ENCODE results near the gene SLCO3A1.

Gene SLCO3A1

GRCh38 chr15:92123962-92124656 lies 270.6 kb downstream of the SLCO3A1 start:
- no peak for TF ChIP-seq CTCF (IDR thresholded peaks at IDR 0.05; ENCODE audit: low read depth, low read length)
- no peak for DNase-seq (ENCODE audit: extremely low read depth, low read depth)

- TF ChIP-seq CTCF (IDR thresholded peaks at IDR 0.05; ENCODE audit: low read depth, low read length) = no peak
Measured at GRCh38 chr15:92124657-92125010, 271.1 kb downstream of the SLCO3A1 start.

GRCh38 chr15:92128788-92129187 lies 275.3 kb downstream of the SLCO3A1 start:
- DNase-seq (ENCODE audit: extremely low read depth, low read depth) = no peak
- no peak for TF ChIP-seq CTCF (IDR thresholded peaks at IDR 0.05; ENCODE audit: low read depth, low read length)

More at GRCh38 chr15:92124657-92125010, 271.1 kb downstream of the SLCO3A1 start:
- DNase-seq (ENCODE audit: extremely low read depth, low read depth) = no peak

GRCh38 chr15:92130244-92130643 lies 276.7 kb downstream of the SLCO3A1 start:
- TF ChIP-seq CTCF (IDR thresholded peaks at IDR 0.05; ENCODE audit: low read depth, low read length) = no peak
- DNase-seq (ENCODE audit: extremely low read depth, low read depth) = no peak

GRCh38 chr15:92130906-92131305 lies 277.4 kb downstream of the SLCO3A1 start:
- TF ChIP-seq CTCF (IDR thresholded peaks at IDR 0.05; ENCODE audit: low read depth, low read length) = no peak
- DNase-seq (ENCODE audit: extremely low read depth, low read depth) = no peak

GRCh38 chr15:92132982-92133755 lies 279.7 kb downstream of the SLCO3A1 start:
- no peak for TF ChIP-seq CTCF (IDR thresholded peaks at IDR 0.05; ENCODE audit: low read depth, low read length)
- DNase-seq (ENCODE audit: extremely low read depth, low read depth) = no peak

- no peak for DNase-seq (ENCODE audit: extremely low read depth, low read depth)
- TF ChIP-seq CTCF (IDR thresholded peaks at IDR 0.05; ENCODE audit: low read depth, low read length) = no peak
Measured at GRCh38 chr15:92140796-92141195, 287.3 kb downstream of the SLCO3A1 start.

Measured in AG09319 (cell line).